GM15510 (cell line): ENCODE data around the gene STXBP1.

Experiments used
- POLR2A ChIP-seq: IDR thresholded peaks from 3 replicates; pipeline ENCODE4 v1.6.1; 2011; ENCODE audit warnings: borderline replicate concordance; ENCODE audit not compliant: insufficient read length; ENCODE audit errors: extremely low read depth

Gene STXBP1

DNA sequence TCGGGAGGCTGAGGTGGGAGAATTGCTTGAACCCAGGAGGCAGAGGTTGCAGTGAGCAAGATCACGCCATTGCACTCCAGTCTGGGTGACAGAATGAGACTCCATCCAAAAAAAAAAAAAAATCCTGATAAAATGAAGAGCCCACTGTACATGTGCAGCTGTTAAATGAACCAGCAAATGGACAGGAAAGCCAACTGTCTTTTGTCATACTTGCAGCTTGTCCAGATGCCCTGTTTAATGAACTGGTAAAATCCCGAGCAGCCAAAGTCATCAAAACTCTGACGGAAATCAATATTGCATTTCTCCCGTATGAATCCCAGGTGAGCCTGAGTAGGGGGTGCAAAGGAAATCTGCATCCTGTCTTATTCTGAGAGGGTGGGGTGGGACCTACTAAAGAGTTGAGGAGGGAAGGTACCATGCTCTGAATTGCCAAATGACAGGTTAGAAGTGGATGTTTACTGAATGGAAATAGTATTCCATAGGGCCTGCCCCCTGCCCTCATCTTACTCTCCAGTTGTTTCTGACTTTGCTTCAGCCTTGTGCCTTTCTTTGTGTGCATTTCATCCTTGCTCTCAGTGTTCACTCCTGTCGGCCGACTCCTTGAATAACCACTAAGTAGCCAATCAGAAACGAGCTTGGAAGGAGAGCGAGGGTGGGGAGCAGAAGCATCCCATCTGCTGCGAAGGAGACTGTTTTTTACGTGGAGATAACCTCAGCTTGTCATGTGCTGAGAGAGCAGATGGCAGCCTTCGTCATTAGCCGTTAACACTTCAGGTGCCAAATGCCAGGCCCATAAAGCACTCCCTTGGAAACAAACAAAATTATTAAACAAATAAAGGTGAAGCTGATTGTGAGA lies 49.0 kb downstream of the STXBP1 start:
- TF ChIP-seq POLR2A: no peak

DNA sequence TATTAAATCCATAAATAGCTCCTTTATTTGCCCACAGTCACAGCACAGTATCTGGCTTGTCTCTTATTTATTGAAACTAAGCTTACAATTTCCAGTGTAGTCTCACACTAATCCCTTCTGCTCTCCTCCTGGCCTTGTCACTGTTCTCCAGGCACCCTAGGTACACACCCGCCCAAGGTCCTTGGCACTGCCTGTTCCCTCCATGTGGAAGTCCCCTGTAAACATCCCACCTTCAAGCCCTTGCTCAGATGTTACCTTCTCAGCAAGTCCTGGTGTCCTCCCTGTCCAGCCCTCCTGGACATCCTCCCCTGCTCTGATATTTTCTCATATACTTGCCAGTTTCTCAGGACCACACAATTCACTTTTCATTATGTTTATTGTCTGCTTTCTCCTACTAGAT lies 50.5 kb downstream of the STXBP1 start:
- TF ChIP-seq POLR2A: no peak

DNA sequence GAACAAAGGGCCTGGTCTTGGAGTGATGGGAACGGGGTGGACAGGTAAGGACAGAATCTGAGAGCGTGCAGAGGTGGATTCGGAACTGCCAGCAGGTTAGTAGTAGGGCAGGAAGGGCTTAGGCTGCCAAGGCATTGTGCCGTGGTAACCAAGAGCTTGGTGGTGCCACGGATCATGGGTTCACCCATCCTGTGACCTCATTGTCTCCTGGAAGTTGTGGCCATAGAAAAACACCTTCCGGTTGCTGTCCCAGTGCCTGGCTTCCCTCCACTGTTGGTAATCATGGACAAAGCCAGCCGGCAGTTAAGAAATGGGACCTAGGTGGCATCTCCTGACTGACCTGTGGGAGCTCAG lies 52.2 kb downstream of the STXBP1 start:
- no peak for TF ChIP-seq POLR2A

DNA sequence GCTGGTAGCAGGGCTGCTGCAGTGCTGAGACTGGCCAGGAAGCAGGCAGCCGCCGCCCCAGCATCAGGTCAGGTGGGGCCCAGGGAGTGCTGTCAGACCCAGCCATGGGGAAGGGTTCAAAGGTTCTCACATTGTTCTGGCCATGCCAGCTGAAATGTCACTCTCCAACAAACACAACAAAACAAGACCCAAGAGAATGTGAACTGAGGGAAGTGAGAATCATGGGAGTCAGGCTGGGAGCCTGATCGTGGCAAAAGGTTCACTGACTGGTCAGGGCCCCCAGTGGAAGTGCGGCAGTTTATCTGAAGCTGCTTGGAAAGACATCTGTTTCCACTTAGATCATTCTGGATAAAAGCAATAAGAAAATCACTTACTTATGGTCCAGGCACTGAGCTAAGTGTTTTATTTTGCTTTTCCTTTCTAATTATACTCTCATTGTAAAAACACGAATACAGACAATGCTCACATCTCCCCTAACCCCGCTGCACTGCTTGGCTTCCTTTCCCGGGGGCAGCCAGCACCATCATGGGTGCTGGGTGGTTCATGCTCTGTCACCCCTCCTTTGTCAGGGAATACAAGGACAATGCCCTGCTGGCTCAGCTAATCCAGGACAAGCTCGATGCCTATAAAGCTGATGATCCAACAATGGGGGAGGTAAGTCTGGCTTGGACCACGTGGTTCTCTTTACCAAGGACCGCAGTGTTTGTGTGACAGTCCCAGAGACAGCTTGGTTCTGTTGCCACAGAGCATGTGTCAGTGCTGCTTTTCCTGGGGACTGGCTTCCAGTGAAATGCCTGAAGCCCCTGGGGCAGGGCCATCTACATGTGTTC lies 52.8 kb downstream of the STXBP1 start:
- no peak for TF ChIP-seq POLR2A

DNA sequence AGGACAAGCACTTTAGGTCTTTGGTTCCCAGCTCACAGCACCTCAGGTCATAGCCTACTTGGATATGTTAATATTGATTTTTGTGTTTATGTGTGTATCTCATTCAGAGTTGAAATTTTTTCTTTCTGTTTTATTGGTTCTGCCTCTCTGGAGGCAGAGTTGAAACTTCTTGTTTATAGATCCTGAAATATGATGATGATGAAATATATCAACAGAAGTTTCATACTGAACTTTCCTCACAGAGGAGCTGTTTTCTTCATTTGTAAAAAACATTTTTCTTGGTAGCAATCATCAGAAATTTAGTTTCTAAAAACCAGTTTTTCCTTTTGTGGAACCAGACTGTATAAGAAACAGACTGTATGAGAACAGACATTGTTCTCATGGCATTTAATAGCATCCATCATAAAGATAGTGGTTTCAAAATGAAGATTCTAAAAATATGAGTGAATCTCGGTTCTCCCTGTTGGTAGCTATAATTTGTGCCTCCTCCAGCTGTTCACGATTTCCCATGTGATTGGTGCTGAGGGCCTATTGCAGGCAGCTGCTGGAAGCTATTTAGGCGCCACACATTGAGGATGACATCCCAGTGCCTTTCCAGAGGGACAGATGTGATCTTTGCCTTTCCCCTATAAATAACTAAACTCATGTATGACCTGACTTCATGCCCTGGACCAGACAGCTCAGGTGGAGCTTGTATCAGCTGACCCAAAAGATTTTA lies 55.2 kb downstream of the STXBP1 start:
- no peak for TF ChIP-seq POLR2A

DNA sequence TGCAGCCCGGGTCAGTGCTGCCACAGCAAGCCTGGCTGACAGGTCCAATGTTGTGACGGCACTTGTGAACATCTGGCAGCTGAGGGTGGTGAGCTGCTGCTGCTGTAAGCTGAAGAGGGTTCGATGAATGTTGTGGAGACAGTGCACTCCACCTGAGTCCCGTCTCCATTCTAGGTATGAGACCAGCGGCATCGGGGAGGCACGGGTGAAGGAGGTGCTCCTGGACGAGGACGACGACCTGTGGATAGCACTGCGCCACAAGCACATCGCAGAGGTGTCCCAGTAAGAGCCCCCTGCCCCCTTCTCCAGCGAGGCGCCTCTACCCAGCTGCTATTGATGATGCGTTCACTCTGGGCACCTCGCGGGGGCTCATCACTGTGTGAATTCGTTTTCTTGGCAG lies 55.8 kb downstream of the STXBP1 start:
- no peak for TF ChIP-seq POLR2A

DNA sequence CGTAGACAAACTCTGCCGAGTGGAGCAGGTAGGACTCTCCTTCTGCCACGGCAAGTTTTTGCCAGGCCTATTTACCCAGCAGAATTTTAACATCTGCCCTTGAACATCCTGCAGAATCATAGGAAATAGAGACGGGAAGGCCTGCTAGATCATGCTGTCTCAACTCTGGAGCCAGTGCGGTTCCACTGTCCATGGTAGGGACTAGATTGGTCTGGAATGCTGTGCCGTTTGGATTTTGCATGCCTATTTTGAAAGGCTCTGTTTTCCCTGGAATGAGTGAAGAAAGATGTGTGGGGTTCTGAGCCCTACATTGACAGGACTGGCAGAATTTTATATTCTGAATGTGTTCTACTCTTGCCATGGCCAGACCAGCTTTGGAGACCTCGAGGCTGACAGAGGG lies 61.2 kb downstream of the STXBP1 start:
- TF ChIP-seq POLR2A: no peak

DNA sequence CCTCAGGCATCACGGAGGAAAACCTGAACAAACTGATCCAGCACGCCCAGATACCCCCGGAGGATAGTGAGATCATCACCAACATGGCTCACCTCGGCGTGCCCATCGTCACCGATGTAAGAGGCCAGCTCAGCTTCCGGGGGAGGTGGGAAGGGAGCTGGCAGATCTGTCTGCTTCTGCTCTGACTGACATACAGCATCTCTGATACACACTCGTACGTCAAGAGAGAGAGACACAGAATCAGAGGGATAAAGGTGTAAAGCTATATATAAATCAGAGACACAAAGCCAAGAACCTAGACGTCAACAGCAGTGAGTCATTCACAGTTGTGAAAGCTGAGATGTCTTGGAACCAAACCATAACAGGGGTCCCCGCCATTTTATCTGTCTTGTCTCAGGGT lies 64.6 kb downstream of the STXBP1 start:
- no peak for TF ChIP-seq POLR2A

DNA sequence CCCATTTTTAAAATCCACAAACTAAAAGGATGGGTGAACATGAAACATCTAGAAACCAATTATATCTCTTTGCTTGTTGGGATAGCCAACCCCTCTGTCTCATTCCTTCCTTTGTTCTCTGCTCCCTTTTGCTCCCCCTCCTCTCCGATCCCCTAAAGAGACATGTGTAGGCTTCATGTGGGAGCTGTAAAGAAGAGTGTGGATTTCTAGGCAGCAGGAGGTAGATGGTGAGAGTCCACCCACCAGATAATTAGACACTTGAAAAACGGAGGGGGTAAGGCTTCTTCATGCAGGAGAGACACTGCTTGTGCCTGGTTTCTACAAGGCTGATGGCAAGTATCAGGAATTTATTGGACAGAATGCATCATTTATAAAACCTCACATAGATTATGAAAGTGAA lies 67.4 kb downstream of the STXBP1 start:
- TF ChIP-seq POLR2A: no peak

DNA sequence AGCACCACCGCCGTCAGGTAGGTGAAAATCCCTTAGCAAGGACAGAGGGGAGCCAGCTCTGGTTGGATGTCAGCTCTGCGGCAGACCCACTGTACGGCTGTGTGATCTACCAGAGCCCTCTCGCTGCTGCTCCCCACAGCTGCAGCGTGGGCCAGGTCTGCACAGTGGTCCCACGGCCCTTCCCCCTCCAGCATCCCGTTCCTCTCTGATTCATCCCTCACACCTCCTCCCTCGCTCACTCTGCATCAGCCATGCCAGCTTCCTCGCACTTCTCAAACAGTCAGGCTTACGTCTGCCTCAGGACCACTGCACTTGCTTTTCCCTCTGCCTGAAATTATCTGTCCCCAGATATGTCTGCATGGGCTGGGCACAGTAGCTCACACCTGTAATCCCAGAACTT lies 68.1 kb downstream of the STXBP1 start:
- no peak for TF ChIP-seq POLR2A

DNA sequence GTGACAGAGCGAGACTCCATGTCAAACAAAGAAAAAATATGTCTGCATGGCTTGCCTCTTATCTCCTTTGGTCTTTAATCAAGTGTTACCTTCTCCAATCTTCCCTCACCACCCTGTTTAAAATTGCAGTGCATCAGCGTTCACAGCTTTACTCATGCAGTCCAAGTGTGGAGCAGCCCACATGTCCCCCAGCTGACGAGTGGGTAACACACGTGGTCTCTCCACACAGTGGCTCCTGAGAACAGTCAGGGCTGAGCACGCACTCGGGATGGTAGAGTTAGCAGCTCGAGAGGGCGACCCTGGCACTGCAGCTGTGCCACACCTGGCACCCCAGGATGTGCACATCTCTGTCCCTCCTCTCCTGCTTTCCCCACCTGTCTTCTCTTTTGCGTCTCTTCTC lies 68.8 kb downstream of the STXBP1 start:
- no peak for TF ChIP-seq POLR2A

DNA sequence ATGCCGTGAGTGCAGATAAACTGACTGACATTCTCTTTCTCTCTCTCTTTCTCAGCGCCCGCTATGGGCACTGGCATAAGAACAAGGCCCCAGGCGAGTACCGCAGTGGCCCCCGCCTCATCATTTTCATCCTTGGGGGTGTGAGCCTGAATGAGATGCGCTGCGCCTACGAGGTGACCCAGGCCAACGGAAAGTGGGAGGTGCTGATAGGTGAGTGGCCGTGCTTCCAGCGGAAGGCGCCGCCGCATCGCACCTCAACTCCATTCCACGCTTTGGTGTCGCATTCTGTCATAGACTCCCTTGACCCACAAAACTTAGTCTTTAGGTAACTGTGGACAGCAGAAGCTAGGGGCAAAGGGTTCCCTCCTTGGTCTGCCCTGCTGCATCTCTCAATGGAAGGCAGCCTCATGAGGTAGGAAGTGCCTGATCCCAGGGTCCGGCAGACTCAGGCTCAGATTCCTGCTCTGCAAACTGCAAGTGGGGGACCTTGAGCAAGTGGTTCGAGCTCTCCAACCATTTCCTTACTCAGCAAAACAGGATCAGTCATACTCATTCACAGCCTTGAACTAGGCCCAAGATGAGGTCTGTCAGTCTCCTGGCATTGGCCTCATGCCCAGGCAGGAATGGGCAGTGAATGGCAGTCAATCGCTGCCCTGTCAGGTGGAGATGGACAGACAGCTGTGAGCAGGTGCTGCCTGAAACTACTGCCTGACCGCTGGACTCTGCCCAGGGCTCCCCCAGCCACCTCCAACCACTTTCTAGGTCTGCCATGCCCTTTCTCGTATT lies 70.5 kb downstream of the STXBP1 start:
- no peak for TF ChIP-seq POLR2A

DNA sequence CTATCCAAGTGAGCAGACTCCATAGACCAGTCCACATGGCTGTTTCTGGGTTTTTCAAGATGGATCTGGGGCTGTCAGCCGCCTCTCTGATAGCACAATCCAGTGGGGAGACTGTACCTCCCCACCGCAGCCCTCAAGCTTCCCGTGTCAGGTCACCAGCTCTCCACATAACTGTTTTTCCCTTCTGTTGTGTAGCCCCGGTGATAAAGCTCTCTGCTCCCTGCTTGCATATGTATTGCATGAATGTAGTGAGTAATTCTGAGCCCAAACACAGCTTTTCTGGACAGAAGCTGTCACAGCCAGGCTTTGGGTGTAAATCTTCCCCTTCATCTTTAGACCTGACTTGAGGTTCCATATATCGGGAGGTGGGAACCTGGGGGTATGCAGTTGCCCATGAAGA lies 71.6 kb downstream of the STXBP1 start:
- no peak for TF ChIP-seq POLR2A

DNA sequence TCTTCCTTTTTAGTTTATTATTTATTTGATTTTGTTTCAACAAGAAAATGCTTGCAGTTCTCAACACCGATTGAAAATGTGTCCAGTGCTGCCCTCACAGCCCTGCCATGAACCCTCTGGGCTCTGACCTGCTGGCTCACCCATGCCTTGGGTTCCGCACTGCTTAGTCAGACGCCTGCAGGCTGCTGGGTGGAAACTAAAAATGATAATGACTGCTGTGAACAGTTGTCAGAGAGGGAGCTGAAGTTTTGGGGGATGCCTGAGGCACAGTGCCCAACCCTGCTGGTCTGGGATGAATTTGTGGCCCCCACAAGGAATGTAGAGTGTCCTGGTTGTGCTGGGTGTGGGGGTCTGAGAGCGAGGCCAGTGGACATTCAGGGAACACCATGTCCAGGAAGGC lies 72.5 kb downstream of the STXBP1 start:
- TF ChIP-seq POLR2A: no peak
